ENCODE results near the gene TXNDC9. TPM values are rescaled to one million over a fixed set of nuclear protein-coding genes. Genes with fewer than 3 reads are reported as not detected.

Gene TXNDC9, protein sequence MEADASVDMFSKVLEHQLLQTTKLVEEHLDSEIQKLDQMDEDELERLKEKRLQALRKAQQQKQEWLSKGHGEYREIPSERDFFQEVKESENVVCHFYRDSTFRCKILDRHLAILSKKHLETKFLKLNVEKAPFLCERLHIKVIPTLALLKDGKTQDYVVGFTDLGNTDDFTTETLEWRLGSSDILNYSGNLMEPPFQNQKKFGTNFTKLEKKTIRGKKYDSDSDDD
- total RNA-seq (2022) (39.8 and 40.5 TPM in 2 replicates), Bru-seq, nascent RNA (percentile 82 among the genes with signal in this experiment), BruChase-seq, experiment 1, labeled RNA remaining after a 6-hour chase (percentile 86 among the genes with signal in this experiment), BruChase-seq, experiment 2, labeled RNA remaining after a 2-hour chase (percentile 82 among the genes with signal in this experiment)
- long read RNA-seq, transcript TXNDC9-201 (5 exons, 1,637 nt) = major isoform, 128 of 146 reads
- long read RNA-seq, transcript TXNDC9-202 (4 exons, 1,111 nt) = minor isoform, 6 of 146 reads
- long read RNA-seq, partial matches to known transcripts = 5 of 146 reads
- long read RNA-seq, other reads (novel, unspliced or antisense) = 7 of 146 reads

GRCh38 chr2:99335911-99336803 is at the start of gene TXNDC9:
Gene TXNDC9 (minus strand): TSS chr2:99336333. CDS start chr2:99333210, 3,123 bp downstream.
- TSS peak; percentile 67 for BruUV-seq (replicated peaks)
- intact Hi-C loops (cut with micrococcal nuclease; ENCODE audit: unreplicated experiment) = loop anchor here (2.0 kb wide), 1 partner anchor 155 kb away; the partner anchor contains the start of genes MITD1 and MRPL30
- Mint-ChIP-seq H3K27ac (ENCODE audit: unreplicated experiment) (no peak within 1 kb of the TSS), H3K4me3 (ENCODE audit: low read depth, unreplicated experiment) (no peak within 1 kb of the TSS), H3K27me3 (ENCODE audit: unreplicated experiment) (no peaks in the 10 kb centered on the region), H3K9me3 (ENCODE audit: low read depth, unreplicated experiment) (no peaks in the 10 kb centered on the region), H3K36me3 (ENCODE audit: insufficient read depth, unreplicated experiment) (peaks cover 18% of the 10 kb centered on the region), H3K4me1 (ENCODE audit: low read depth, unreplicated experiment) (no peaks in the 10 kb centered on the region)
- peak; percentile 98 for DNase-seq
- CTCF ChIA-PET = interaction anchor here (0.6 kb wide), 1 partner anchor 18 kb away, joined by 3 read pairs; no protein-coding TSS in a partner anchor
- TF ChIP-seq CTCF (IDR thresholded peaks at IDR 0.05; ENCODE audit: unreplicated experiment) = no peak

DNA sequence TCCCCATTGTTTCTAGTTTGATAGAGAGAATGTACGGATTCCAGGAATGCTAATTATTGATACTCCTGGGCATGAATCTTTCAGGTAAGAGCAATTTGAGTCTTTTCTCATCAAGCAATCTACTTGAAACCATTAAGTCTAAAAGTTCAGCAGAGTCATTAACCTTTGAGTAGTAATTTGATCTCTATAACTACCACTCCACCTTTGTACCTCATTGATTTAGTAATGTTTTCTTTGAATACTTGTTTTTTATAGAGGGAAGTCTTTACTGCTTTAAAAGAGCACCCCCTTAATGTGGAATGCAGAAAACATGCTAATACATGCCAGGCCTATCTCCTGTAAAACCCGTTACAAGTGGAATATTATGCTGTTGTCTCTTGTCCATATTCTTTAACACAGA is 46.0 kb upstream of the TXNDC9 start:
- Mint-ChIP-seq H3K4me3 (ENCODE audit: low read depth, unreplicated experiment) (no peak overlapping the region), H3K27me3 (ENCODE audit: unreplicated experiment) (no peaks in the 10 kb centered on the region), H3K9me3 (ENCODE audit: low read depth, unreplicated experiment) (no peaks in the 10 kb centered on the region), H3K36me3 (ENCODE audit: insufficient read depth, unreplicated experiment) (peaks cover 35% of the 10 kb centered on the region), H3K4me1 (ENCODE audit: low read depth, unreplicated experiment) (no peaks in the 10 kb centered on the region), H3K27ac (ENCODE audit: unreplicated experiment) (no peak overlapping the region)
- TF ChIP-seq CTCF (IDR thresholded peaks at IDR 0.05; ENCODE audit: unreplicated experiment) = no peak
- BruUV-seq (replicated peaks) = no TSS peak
- CTCF ChIA-PET = no interaction called here
- DNase-seq = no peak
- intact Hi-C loops (cut with micrococcal nuclease; ENCODE audit: unreplicated experiment) = no loop called here

DNA sequence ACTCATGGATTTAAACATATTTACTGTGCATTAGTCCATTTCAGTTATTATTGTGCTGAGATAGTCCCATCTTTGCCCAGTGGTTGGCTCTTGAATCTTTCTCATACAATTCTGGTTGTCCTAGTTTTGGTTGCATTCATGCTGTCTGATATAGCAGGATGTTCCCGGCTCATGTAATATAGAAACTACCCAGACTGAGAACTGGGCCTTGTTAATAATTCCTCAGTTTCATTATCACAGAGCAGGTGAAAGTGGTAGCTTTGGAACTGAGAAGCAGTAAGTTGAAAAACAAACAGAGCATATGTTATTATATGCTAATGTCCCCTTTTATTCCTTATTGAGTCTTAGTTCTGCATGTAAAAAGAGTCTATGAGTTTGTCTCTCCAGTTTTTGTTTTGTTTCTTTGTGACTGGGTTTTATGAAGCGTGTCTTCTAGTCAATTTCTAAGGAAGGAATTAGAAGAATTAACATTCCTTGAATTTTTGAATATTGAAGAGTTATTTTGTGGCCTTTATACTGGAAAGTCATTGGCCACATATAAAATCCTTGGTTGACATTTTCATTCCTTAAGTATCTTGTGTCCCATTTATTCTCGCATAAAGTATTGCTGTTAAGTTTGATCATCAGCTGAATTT is 44.4 kb upstream of the TXNDC9 start:
- no peak for TF ChIP-seq CTCF (IDR thresholded peaks at IDR 0.05; ENCODE audit: unreplicated experiment)
- DNase-seq = no peak
- CTCF ChIA-PET = no interaction called here
- Mint-ChIP-seq H3K27ac (ENCODE audit: unreplicated experiment) (no peak overlapping the region), H3K36me3 (ENCODE audit: insufficient read depth, unreplicated experiment) (peaks cover 29% of the 10 kb centered on the region), H3K4me3 (ENCODE audit: low read depth, unreplicated experiment) (no peak overlapping the region), H3K9me3 (ENCODE audit: low read depth, unreplicated experiment) (no peaks in the 10 kb centered on the region), H3K4me1 (ENCODE audit: low read depth, unreplicated experiment) (no peaks in the 10 kb centered on the region), H3K27me3 (ENCODE audit: unreplicated experiment) (no peaks in the 10 kb centered on the region)
- BruUV-seq (replicated peaks) = no TSS peak
- intact Hi-C loops (cut with micrococcal nuclease; ENCODE audit: unreplicated experiment) = no loop called here

- no peak for TF ChIP-seq CTCF (IDR thresholded peaks at IDR 0.05; ENCODE audit: unreplicated experiment)
- Mint-ChIP-seq H3K27me3 (ENCODE audit: unreplicated experiment) (no peaks in the 10 kb centered on the region), H3K9me3 (ENCODE audit: low read depth, unreplicated experiment) (no peaks in the 10 kb centered on the region), H3K4me3 (ENCODE audit: low read depth, unreplicated experiment) (no peak overlapping the region), H3K27ac (ENCODE audit: unreplicated experiment) (no peak overlapping the region), H3K4me1 (ENCODE audit: low read depth, unreplicated experiment) (no peaks in the 10 kb centered on the region), H3K36me3 (ENCODE audit: insufficient read depth, unreplicated experiment) (peaks cover 25% of the 10 kb centered on the region)
- DNase-seq = no peak
- intact Hi-C loops (cut with micrococcal nuclease; ENCODE audit: unreplicated experiment) = no loop called here
- CTCF ChIA-PET = no interaction called here
- BruUV-seq (replicated peaks) = no TSS peak
Observed at GRCh38 chr2:99377879-99378278, 41.7 kb upstream of the TXNDC9 start.
